Activated CD4-positive, alpha-beta T cell treated with anti-CD3 and anti-CD28 coated beads for 1 hour (primary cell): ENCODE data around the gene MAVS.

Experiments
- DNase-seq: peaks from one replicate; pipeline ENCODE4 v3.0.0-alpha.2; 2020

Gene MAVS

GRCh38 chr20:3916364-3916763 is 69.7 kb downstream of the MAVS start:
- DNase-seq, result no peak

GRCh38 chr20:3919352-3919751 is 72.7 kb downstream of the MAVS start:
- DNase-seq, result no peak

- no peak for DNase-seq
These were observed 75.8 kb downstream of the MAVS start for GRCh38 chr20:3922223-3922982.

GRCh38 chr20:3922983-3923339 is 76.3 kb downstream of the MAVS start:
- no peak for DNase-seq

- no peak for DNase-seq
These were observed 77.2 kb downstream of the MAVS start for GRCh38 chr20:3923818-3924217.

- no peak for DNase-seq
These were observed 77.9 kb downstream of the MAVS start for GRCh38 chr20:3924304-3925112.

GRCh38 chr20:3925113-3925695 is 78.6 kb downstream of the MAVS start:
- no peak for DNase-seq
